Progenitor cell of endocrine pancreas (in vitro differentiated cells): ENCODE data around the gene STAU1. TPM values are rescaled to one million over a fixed set of nuclear protein-coding genes. Genes with fewer than 3 reads are reported as not detected.
"Not testable (repeated sequence)": the region's sequence is repeated elsewhere in the genome, so short reads cannot be mapped to it uniquely, and the experiment has no call there.

Experiments used
- DNase-seq: peaks from one replicate; pipeline ENCODE4 v3.0.0; 2021; ENCODE audit warnings: low spot score; ENCODE audit not compliant: unreplicated experiment
- H3K27ac Mint-ChIP-seq: 2 replicates; pipeline ENCODE4 v1.8.0; 2021; ENCODE audit warnings: mild to moderate bottlenecking, moderate library complexity, mixed read lengths
- H3K27me3 Mint-ChIP-seq: 2 replicates; pipeline ENCODE4 v1.8.0; 2021; ENCODE audit warnings: mixed read lengths
- H3K36me3 Mint-ChIP-seq: 2 replicates; pipeline ENCODE4 v1.8.0; 2022; ENCODE audit warnings: mixed read lengths; ENCODE audit not compliant: insufficient read depth
- H3K4me1 Mint-ChIP-seq: 2 replicates; pipeline ENCODE4 v1.8.0; 2021; ENCODE audit warnings: low read depth, mixed read lengths
- H3K4me3 Mint-ChIP-seq: 2 replicates; pipeline ENCODE4 v1.8.0; 2021; ENCODE audit warnings: low read depth, mild to moderate bottlenecking, moderate library complexity, mixed read lengths
- H3K9me3 Mint-ChIP-seq: 2 replicates; pipeline ENCODE4 v1.8.0; 2021; ENCODE audit warnings: low read depth, mixed read lengths
- total RNA-seq: library from RNA; stranded (reverse); gene quantifications from 2 replicates; pipeline ENCODE4 v1.2.1, GENCODE V29; 2021
- TF ChIP-seq, protein P1 (sequence below): fragments of 200-600 bp; sonication (generic); IDR thresholded peaks from one replicate; pipeline ENCODE4 v1.5.0; 2021; ENCODE audit warnings: antibody characterized with exemption, mild to moderate bottlenecking; ENCODE audit not compliant: unreplicated experiment

STAU1 gene
- total RNA-seq, 1 donor from 2014 or later: 93.9 TPM

DNA sequence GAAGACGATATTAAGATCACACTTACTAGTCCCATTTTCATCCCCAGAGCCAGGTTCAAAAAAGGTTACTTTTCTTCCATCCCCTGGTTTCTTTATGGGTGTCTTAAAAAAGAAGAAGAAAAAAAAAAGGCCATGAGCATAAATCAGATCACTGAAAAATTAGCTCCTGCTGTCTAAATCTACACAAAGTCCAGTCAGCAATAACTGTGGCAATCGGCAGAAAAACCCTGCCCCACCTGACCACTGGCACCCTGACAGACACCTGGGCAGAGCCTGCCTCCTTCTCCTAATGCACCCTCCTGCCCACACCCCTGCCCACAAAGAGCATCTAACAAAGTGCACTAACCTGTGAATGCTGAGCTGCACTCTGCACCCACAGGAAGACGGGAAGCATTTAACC lies 69.8 kb downstream of the STAU1 start:
- H3K4me1 Mint-ChIP-seq: peaks cover 8% of the 10 kb centered on the region
- H3K4me3 Mint-ChIP-seq: no peak overlapping the region
- peaks cover 43% of the 10 kb centered on the region for H3K36me3 Mint-ChIP-seq
- no peaks in the 10 kb centered on the region for H3K27me3 Mint-ChIP-seq
- H3K9me3 Mint-ChIP-seq: no peaks in the 10 kb centered on the region
- peak overlapping the region; percentile 76 for H3K27ac Mint-ChIP-seq
- DNase-seq: no peak
- TF ChIP-seq, protein P1, sequence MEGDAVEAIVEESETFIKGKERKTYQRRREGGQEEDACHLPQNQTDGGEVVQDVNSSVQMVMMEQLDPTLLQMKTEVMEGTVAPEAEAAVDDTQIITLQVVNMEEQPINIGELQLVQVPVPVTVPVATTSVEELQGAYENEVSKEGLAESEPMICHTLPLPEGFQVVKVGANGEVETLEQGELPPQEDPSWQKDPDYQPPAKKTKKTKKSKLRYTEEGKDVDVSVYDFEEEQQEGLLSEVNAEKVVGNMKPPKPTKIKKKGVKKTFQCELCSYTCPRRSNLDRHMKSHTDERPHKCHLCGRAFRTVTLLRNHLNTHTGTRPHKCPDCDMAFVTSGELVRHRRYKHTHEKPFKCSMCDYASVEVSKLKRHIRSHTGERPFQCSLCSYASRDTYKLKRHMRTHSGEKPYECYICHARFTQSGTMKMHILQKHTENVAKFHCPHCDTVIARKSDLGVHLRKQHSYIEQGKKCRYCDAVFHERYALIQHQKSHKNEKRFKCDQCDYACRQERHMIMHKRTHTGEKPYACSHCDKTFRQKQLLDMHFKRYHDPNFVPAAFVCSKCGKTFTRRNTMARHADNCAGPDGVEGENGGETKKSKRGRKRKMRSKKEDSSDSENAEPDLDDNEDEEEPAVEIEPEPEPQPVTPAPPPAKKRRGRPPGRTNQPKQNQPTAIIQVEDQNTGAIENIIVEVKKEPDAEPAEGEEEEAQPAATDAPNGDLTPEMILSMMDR: no peak

DNA sequence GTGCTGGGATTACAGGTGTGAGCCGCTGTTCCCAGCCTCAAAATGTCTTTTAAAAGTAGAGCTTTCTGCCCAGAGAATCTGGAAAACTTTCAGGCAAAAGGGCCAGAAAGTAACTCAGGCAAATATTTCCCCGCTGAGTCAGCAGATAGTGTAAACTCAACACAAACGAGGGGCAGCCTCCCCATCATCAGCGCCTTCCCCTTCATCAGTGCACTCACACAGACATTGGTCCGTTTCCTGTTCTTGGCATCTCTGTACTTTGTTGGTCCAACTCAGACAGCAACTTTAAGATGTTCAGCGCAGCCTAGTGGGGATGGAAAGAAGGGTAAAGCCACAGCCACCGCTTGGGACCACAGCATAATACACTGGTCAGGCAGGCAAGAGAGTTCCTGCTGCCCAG lies 72.6 kb downstream of the STAU1 start:
- Mint-ChIP-seq H3K9me3 (no peaks in the 10 kb centered on the region), H3K4me3 (no peak overlapping the region)

DNA sequence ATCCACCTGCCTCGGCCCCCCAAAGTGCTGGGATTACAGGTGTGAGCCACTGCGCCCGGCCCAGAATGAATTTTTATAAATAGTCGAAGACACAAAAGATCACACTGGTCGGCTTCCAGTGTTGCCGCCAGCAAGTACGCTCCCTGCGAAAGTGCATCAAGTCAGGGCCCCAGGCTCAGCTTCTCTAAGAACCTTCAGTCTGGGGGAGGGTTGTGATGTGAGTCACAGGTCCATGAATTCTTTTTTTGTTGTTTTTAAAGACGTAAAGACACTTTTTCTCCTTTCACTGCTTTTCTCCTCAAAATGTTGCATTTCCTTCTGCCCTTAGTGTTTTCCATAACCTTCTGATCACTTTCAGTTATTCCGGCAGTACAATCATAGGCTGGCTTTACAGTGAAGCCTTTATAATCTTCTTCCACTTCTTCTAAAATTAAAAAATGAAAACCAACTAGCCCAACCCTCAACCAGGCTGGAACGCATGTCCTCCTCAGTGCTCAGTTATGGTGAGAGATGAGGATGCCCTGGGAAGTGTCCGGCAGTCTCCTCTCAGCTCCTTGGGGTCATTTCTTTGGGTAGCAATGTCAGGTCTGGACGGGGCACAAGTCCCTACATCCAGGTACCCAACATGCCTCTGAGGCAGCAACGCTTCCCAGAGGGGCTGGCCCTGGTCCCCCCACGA lies 75.4 kb downstream of the STAU1 start:
- no peaks in the 10 kb centered on the region for H3K27me3 Mint-ChIP-seq
- H3K27ac Mint-ChIP-seq: no peak overlapping the region
- TF ChIP-seq, protein P1: no peak
- H3K4me1 Mint-ChIP-seq: no peaks in the 10 kb centered on the region
- peaks cover 42% of the 10 kb centered on the region for H3K36me3 Mint-ChIP-seq
- H3K4me3 Mint-ChIP-seq: no peak overlapping the region
- no peak for DNase-seq
- no peaks in the 10 kb centered on the region for H3K9me3 Mint-ChIP-seq

More for the DNA sequence above, 72.6 kb downstream of the STAU1 start:
- Mint-ChIP-seq H3K36me3 (peaks cover 45% of the 10 kb centered on the region), H3K27me3 (no peaks in the 10 kb centered on the region), H3K27ac (no peak overlapping the region), H3K4me1 (peaks cover 2% of the 10 kb centered on the region)
- DNase-seq: no peak
- TF ChIP-seq, protein P1: no peak

DNA sequence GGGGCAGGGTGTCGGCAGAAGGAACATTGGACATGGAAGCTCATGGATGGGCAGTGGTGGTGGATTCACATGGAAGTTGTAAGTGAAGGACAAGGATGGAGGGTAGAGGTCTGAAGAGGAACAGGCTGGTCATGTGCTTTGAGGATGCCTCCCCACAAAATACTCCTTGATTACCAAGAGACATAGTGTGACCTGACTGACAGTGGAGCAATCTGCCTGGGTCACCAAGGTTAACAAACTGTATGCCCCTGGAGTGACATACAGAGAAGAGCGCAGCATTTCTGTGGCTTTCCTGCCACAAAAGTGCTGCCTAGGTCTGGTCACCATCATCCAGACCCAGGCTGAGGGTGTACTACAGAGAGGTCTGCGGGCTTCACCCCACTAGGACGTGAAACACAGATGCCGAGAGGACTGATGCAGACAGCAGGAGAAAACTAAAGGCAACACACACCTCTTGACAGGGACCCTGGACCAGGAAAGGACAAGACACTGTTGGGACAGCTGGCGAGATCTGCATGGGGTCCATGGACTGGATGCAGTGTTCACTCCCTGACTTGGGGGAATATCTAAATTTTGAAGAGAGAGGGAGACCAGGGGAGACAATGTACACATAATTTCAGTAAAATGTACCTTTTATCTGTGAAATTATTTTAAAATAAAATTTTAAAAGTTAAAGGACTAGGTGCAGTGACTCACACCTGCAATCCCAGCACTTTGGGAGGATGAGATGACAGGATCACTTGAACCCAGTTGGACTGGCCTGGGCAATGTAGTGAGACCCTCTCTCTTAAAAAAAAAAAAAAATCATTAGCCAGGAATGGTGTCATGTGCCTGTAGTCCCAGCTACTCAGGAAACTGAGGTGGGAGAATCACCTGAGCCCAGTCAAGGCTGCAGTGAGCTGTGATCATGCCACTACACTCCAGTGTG lies 77.1 kb downstream of the STAU1 start:
- no peaks in the 10 kb centered on the region for H3K9me3 Mint-ChIP-seq
- TF ChIP-seq, protein P1: no peak
- no peaks in the 10 kb centered on the region for H3K27me3 Mint-ChIP-seq
- DNase-seq: no peak
- no peaks in the 10 kb centered on the region for H3K4me1 Mint-ChIP-seq
- no peak overlapping the region for H3K4me3 Mint-ChIP-seq
- H3K36me3 Mint-ChIP-seq: peaks cover 33% of the 10 kb centered on the region
- H3K27ac Mint-ChIP-seq: peak overlapping the region; percentile 62

DNA sequence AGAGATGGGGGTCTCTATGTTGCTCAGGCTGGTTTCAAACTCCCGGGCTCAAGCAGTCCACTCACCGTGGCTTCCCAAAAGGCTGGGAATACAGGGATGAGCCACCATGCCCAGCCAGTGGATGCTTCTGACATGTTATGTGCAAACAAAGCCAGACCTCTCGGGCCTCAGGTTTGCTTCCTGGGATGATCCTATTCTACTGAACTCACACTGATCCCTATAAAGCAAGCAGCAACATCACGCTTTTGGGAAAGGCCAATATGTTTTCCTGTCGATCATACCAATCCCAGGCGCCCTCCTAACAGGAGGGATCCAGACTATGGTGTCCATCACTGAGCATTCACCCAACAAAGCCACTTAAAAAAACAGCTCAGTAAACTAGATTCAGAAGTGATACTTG lies 81.8 kb downstream of the STAU1 start:
- no peak for DNase-seq
- TF ChIP-seq, protein P1: no peak
- Mint-ChIP-seq H3K9me3 (no peaks in the 10 kb centered on the region), H3K4me3 (no peak overlapping the region), H3K27ac (peak overlapping the region; percentile 67), H3K36me3 (peaks cover 40% of the 10 kb centered on the region), H3K27me3 (no peaks in the 10 kb centered on the region), H3K4me1 (peaks cover 4% of the 10 kb centered on the region)

DNA sequence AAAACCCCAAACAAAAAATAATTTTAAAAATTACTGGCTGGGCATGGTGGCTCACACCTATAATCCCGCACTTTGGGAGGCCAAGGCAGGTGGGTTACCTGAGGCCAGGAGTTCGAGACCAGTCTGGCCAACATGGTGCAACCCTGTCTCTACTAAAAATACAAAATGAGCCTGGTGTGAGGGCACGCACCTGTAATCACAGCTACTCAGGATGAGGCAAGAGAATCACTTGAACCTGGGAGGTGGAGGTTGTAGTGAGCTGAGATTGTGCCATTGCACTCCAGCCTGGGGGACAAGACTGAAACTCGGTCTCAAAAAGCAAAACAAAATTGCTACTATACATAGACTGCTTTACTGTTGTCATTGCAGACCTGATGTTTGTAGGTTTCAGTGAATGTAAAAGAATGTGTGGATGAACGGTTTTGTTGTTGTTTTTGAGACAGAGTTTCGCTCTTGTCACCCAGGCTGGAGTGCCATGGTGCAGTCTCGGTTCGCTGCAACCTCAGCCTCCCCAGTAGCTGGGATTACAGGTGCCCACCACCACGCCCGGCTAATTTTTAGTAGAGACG lies 83.1 kb downstream of the STAU1 start:
- H3K4me1 Mint-ChIP-seq, H3K9me3 Mint-ChIP-seq, H3K27me3 Mint-ChIP-seq, DNase-seq, H3K27ac Mint-ChIP-seq, H3K4me3 Mint-ChIP-seq: not testable (repeated sequence)
- H3K36me3 Mint-ChIP-seq: peaks cover 33% of the 10 kb centered on the region
